ENCODE measurements around the gene LMF1. TPM values are rescaled to one million over a fixed set of nuclear protein-coding genes. Genes with fewer than 3 reads are reported as not detected.
A peak's percentile ranks its signal among the peaks of the same experiment; 100 is the strongest.

LMF1 gene
- total and polyA plus RNA-seq, 9 of the 15 experiments (the other 6 are each of a cell fraction or from before 2014, with no cell fraction given): 0.11 to 1.6 (median 0.55) TPM; not detected in 1

GRCh38 chr16:822909-823297 is 147.9 kb downstream of the LMF1 start:
- H3K9me1 ChIP-seq (ENCODE audit: control insufficient read depth, insufficient read depth, low read length): no peaks in the 10 kb centered on the region
- no peak for FAIRE-seq
- TF ChIP-seq ESRRB (CRISPR knock-in tag; IDR thresholded peaks at IDR 0.05; ENCODE audit: borderline replicate concordance) (no peak), TFE3 (CRISPR knock-in tag; IDR thresholded peaks at IDR 0.05) (peak; percentile 77), ZNF197 (CRISPR knock-in tag; IDR thresholded peaks at IDR 0.05; ENCODE audit: low read depth) (no peak), ZNF778 (CRISPR knock-in tag; IDR thresholded peaks at IDR 0.05) (no peak), ZKSCAN1 (IDR thresholded peaks at IDR 0.05; ENCODE audit: low read depth, low read length) (no peak), PRPF4 (IDR thresholded peaks at IDR 0.05; ENCODE audit: insufficient read depth, low read depth, low read length, poor library complexity, severe bottlenecking) (no peak), CBFA2T2 (conservative IDR thresholded peaks at IDR 0.05) (peak; percentile 45; the same call in 1 of the 2 replicates), ZNF586 (CRISPR knock-in tag; conservative IDR thresholded peaks at IDR 0.05) (no peak), MYBL2 (IDR thresholded peaks at IDR 0.05; ENCODE audit: low read depth) (no peak), MYBL2 (CRISPR knock-in tag; IDR thresholded peaks at IDR 0.05; ENCODE audit: borderline replicate concordance) (no peak), ZZZ3 (IDR thresholded peaks at IDR 0.05) (no peak), ZNF717 (CRISPR knock-in tag; IDR thresholded peaks at IDR 0.05) (no peak), ETV6 (IDR thresholded peaks at IDR 0.05; ENCODE audit: borderline replicate concordance in 1 of 2, low read depth in 2 of 2, low read length in 1 of 2) (no peak), ETV6 (CRISPR knock-in tag; IDR thresholded peaks at IDR 0.05; ENCODE audit: borderline replicate concordance) (no peak), ELF1 (tag; IDR thresholded peaks at IDR 0.05) (no peak), TAL1 (IDR thresholded peaks at IDR 0.05) (no peak), SIN3A (IDR thresholded peaks at IDR 0.05; ENCODE audit: borderline replicate concordance in 2 of 2, control insufficient read depth in 1 of 2, low read depth in 2 of 2, low read length in 2 of 2) (no peak), SRSF3 (IDR thresholded peaks at IDR 0.05; ENCODE audit: insufficient read depth, low read length) (no peak)
- TF ChIP-seq, protein P1, sequence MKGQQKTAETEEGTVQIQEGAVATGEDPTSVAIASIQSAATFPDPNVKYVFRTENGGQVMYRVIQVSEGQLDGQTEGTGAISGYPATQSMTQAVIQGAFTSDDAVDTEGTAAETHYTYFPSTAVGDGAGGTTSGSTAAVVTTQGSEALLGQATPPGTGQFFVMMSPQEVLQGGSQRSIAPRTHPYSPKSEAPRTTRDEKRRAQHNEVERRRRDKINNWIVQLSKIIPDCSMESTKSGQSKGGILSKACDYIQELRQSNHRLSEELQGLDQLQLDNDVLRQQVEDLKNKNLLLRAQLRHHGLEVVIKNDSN (CRISPR knock-in tag; IDR thresholded peaks at IDR 0.05): no peak
- TF ChIP-seq, protein P2, sequence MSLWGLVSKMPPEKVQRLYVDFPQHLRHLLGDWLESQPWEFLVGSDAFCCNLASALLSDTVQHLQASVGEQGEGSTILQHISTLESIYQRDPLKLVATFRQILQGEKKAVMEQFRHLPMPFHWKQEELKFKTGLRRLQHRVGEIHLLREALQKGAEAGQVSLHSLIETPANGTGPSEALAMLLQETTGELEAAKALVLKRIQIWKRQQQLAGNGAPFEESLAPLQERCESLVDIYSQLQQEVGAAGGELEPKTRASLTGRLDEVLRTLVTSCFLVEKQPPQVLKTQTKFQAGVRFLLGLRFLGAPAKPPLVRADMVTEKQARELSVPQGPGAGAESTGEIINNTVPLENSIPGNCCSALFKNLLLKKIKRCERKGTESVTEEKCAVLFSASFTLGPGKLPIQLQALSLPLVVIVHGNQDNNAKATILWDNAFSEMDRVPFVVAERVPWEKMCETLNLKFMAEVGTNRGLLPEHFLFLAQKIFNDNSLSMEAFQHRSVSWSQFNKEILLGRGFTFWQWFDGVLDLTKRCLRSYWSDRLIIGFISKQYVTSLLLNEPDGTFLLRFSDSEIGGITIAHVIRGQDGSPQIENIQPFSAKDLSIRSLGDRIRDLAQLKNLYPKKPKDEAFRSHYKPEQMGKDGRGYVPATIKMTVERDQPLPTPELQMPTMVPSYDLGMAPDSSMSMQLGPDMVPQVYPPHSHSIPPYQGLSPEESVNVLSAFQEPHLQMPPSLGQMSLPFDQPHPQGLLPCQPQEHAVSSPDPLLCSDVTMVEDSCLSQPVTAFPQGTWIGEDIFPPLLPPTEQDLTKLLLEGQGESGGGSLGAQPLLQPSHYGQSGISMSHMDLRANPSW (CRISPR knock-in tag; IDR thresholded peaks at IDR 0.05): no peak

More at GRCh38 chr16:822909-823297, 147.9 kb downstream of the LMF1 start:
- H3K36me3 ChIP-seq (ENCODE audit: control insufficient read depth, insufficient read depth, low read length): no peaks in the 10 kb centered on the region
- peaks cover 0 to 32% of the 10 kb centered on the region in 2 experiments; a peak in 2 of 5 replicates for H3K4me1 ChIP-seq (replicated peaks in 1 of 2; ENCODE audit: control insufficient read depth in 2 of 2, insufficient read depth in 2 of 2, low read length in 2 of 2)
- no peak overlapping the region for H2AFZ ChIP-seq (ENCODE audit: low read depth, low read length)
- peaks cover 64 to 93% of the 10 kb centered on the region in 2 experiments; a peak in 4 of 5 replicates for H3K27me3 ChIP-seq (ENCODE audit: control insufficient read depth in 2 of 2, insufficient read depth in 2 of 2, low read length in 2 of 2)
- no TSS peak for BruUV-seq (replicated peaks)
- no peaks in the 10 kb centered on the region for H3K79me2 ChIP-seq (ENCODE audit: control insufficient read depth, insufficient read depth, low read length)
- ChIA-PET CTCF (ENCODE audit: low intra/inter-chr PET ratio) (no interaction called here), POLR2A (interaction anchor here (0.7 to 1.2 kb wide), 2 partner anchors 14 to 67 kb away, joined by 3 to 4 read pairs; no protein-coding TSS in a partner anchor)
- no peaks in the 10 kb centered on the region for H4K20me1 ChIP-seq (replicated peaks; ENCODE audit: control insufficient read depth, insufficient read depth, low read length)
- H3K27ac ChIP-seq (ENCODE audit: extremely low read depth, low read depth, low read length): no peak overlapping the region
- no peak overlapping the region for H3K4me3 ChIP-seq
- DNase-seq (ENCODE audit: extremely low read depth in 1 of 4, low spot score in 3 of 4) (no peak), ATAC-seq (no peak)
- no peak overlapping the region for H3K4me2 ChIP-seq (ENCODE audit: insufficient read depth, low read length)
- H3K9me3 ChIP-seq (replicated peaks; ENCODE audit: control insufficient read depth, insufficient read depth, low read depth, low read length): no peaks in the 10 kb centered on the region; the same call in 1 of the 2 replicates
- in situ Hi-C loops (cut with MboI): no loop called here
- intact Hi-C loops (cut with micrococcal nuclease): no loop called here
- no peak overlapping the region for H3K9ac ChIP-seq (ENCODE audit: insufficient read depth in 1 of 2, low read depth in 2 of 2, low read length in 2 of 2)
- WGBS (ENCODE audit: insufficient coverage, low coverage, missing lambda C conversion rate): 17% methylated on average over 9 of the region's 9 CpGs

Measured in K562 (cell line).